ENCODE measurements around the gene PTPRD. TPM values are rescaled to one million over a fixed set of nuclear protein-coding genes. Genes with fewer than 3 reads are reported as not detected.

PTPRD gene
- total RNA-seq, 1 donor from 2014 or later: 136 TPM

DNA sequence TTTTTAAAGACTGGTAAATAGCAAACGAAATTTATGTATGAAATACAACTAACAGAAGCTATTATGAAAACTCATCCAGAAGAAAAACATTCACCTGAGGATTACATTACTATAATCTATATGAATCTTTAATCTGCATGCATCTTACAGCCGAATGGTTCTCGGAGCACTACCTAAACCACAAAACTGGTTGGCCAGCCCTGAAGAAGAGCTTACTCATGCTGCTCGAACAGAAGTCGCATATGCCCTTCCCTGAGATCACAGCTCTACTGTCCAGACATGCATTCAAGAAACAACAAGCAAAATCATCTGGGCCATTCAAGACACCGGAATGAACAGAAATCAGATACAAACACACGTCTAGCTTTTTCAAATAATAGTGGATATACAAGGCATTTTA is 1882.2 kb downstream of the PTPRD start:
- Mint-ChIP-seq H3K27me3 (ENCODE audit: insufficient read depth, low read depth) (no peaks in the 10 kb centered on the region), H3K27ac (no peak overlapping the region), H3K4me1 (peaks cover 61% of the 10 kb centered on the region), H3K9me3 (no peaks in the 10 kb centered on the region), H3K36me3 (peaks cover 20% of the 10 kb centered on the region), H3K4me3 (no peak overlapping the region)
- H3K36me3 ChIP-seq: no peaks in the 10 kb centered on the region
- H2AFZ ChIP-seq (replicated peaks): no peak overlapping the region
- H3K27ac ChIP-seq: no peak overlapping the region
- peaks cover 16% of the 10 kb centered on the region for H4K20me1 ChIP-seq (ENCODE audit: low read depth)
- H3K4me2 ChIP-seq: no peak overlapping the region
- peaks cover 49% of the 10 kb centered on the region for H3F3A ChIP-seq (ENCODE audit: low read depth)
- H3K79me2 ChIP-seq (ENCODE audit: low read depth): peaks cover 26% of the 10 kb centered on the region
- H3K4me1 ChIP-seq: peaks cover 50% of the 10 kb centered on the region
- TF ChIP-seq EZH2phosphoT487 (IDR thresholded peaks at IDR 0.05): no peak
- TF ChIP-seq, protein P1, sequence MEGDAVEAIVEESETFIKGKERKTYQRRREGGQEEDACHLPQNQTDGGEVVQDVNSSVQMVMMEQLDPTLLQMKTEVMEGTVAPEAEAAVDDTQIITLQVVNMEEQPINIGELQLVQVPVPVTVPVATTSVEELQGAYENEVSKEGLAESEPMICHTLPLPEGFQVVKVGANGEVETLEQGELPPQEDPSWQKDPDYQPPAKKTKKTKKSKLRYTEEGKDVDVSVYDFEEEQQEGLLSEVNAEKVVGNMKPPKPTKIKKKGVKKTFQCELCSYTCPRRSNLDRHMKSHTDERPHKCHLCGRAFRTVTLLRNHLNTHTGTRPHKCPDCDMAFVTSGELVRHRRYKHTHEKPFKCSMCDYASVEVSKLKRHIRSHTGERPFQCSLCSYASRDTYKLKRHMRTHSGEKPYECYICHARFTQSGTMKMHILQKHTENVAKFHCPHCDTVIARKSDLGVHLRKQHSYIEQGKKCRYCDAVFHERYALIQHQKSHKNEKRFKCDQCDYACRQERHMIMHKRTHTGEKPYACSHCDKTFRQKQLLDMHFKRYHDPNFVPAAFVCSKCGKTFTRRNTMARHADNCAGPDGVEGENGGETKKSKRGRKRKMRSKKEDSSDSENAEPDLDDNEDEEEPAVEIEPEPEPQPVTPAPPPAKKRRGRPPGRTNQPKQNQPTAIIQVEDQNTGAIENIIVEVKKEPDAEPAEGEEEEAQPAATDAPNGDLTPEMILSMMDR (IDR thresholded peaks at IDR 0.05): no peak
- no peak overlapping the region for H3K4me3 ChIP-seq
- H3K9ac ChIP-seq: no peak overlapping the region
- DNase-seq (ENCODE audit: low spot score): no peak
- H3K9me3 ChIP-seq (ENCODE audit: low read depth): no peaks in the 10 kb centered on the region
- no peaks in the 10 kb centered on the region for H3K27me3 ChIP-seq

DNA sequence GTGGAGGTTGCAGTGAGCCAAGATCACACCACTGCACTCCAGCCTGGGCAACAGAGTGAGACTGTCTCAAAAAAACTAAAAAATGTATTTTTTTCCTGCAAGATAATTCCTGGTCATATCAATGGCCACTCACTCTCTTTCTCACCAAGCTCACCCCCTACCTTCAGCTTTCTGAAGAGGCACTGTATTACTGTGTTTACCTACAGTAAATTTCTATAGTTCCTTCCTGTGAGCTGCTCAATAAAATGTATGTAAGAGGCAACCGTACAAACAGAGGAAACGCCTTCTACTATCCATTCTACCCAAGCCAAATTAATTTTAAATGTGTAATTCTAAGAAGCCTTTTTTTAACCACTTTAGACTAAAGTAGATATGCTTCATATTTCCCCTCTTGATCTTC is 1883.9 kb downstream of the PTPRD start:
- Mint-ChIP-seq H3K36me3 (peaks cover 20% of the 10 kb centered on the region), H3K4me1 (peaks cover 55% of the 10 kb centered on the region), H3K27me3 (ENCODE audit: insufficient read depth, low read depth) (no peaks in the 10 kb centered on the region), H3K27ac (no peak overlapping the region), H3K9me3 (no peaks in the 10 kb centered on the region), H3K4me3 (no peak overlapping the region)
- no peaks in the 10 kb centered on the region for H3K36me3 ChIP-seq
- peaks cover 6% of the 10 kb centered on the region for H4K20me1 ChIP-seq (ENCODE audit: low read depth)
- H3K9ac ChIP-seq: no peak overlapping the region
- peaks cover 47% of the 10 kb centered on the region for H3K4me1 ChIP-seq
- no peak overlapping the region for H3K27ac ChIP-seq
- no peak overlapping the region for H2AFZ ChIP-seq (replicated peaks)
- H3K79me2 ChIP-seq (ENCODE audit: low read depth): peaks cover 27% of the 10 kb centered on the region
- H3K9me3 ChIP-seq (ENCODE audit: low read depth): no peaks in the 10 kb centered on the region
- no peak for TF ChIP-seq EZH2phosphoT487 (IDR thresholded peaks at IDR 0.05)
- TF ChIP-seq EZH2 (IDR thresholded peaks at IDR 0.05): no peak
- TF ChIP-seq, protein P1 (IDR thresholded peaks at IDR 0.05): no peak
- no peak overlapping the region for H3K4me3 ChIP-seq
- H3K27me3 ChIP-seq: no peaks in the 10 kb centered on the region
- DNase-seq (ENCODE audit: low spot score): no peak
- H3F3A ChIP-seq (ENCODE audit: low read depth): peaks cover 33% of the 10 kb centered on the region
- H3K4me2 ChIP-seq: no peak overlapping the region

DNA sequence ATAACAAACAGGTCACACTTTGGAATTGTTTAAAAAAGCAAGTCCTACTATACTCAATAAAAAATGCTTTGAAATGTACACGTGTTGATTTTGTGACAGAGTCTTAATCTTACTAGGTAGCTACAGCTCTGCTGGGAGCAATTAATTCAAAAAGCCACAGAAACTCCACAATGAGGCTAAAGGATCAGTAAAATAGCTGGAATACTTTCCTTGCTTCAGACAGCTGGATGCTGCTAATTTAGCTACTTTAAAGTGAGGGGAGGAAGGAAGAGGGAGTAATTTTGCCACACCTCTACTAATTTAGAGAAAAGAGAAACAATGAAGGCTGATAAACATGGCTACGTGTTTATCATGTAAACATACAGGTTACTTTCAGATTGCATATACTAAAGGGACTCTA is 1885.6 kb downstream of the PTPRD start:
- Histone ChIP-seq H3K79me2 (ENCODE audit: low read depth) (peaks cover 27% of the 10 kb centered on the region), H3K4me1 (peaks cover 33% of the 10 kb centered on the region), H3K36me3 (no peaks in the 10 kb centered on the region), H3F3A (ENCODE audit: low read depth) (peaks cover 20% of the 10 kb centered on the region), H3K9me3 (ENCODE audit: low read depth) (no peaks in the 10 kb centered on the region), H3K27me3 (no peaks in the 10 kb centered on the region), H3K9ac (no peak overlapping the region), H3K4me3 (no peak overlapping the region), H4K20me1 (ENCODE audit: low read depth) (no peaks in the 10 kb centered on the region), H3K4me2 (peak overlapping the region; percentile 54), H3K27ac (peak overlapping the region; percentile 89), H2AFZ (replicated peaks) (no peak overlapping the region)
- peaks cover 47% of the 10 kb centered on the region for H3K4me1 Mint-ChIP-seq
- no peak overlapping the region for H3K27ac Mint-ChIP-seq
- TF ChIP-seq EZH2 (IDR thresholded peaks at IDR 0.05) (no peak), EZH2phosphoT487 (IDR thresholded peaks at IDR 0.05) (no peak)
- TF ChIP-seq, protein P1 (IDR thresholded peaks at IDR 0.05): no peak
- H3K9me3 Mint-ChIP-seq: no peaks in the 10 kb centered on the region
- DNase-seq (ENCODE audit: low spot score): peak; percentile 72
- no peaks in the 10 kb centered on the region for H3K27me3 Mint-ChIP-seq (ENCODE audit: insufficient read depth, low read depth)
- peaks cover 23% of the 10 kb centered on the region for H3K36me3 Mint-ChIP-seq
- no peak overlapping the region for H3K4me3 Mint-ChIP-seq

Measured in neural progenitor cell (in vitro differentiated cells).